ENCODE results near the gene CYP24A1. TPM values are rescaled to one million over a fixed set of nuclear protein-coding genes. Genes with fewer than 3 reads are reported as not detected.

CYP24A1 gene
- total RNA-seq, 1 donor from 2014 or later = not detected

- H3K27ac Mint-ChIP-seq (ENCODE audit: unreplicated experiment) = no peak overlapping the region
- peaks cover 6% of the 10 kb centered on the region for H3K36me3 Mint-ChIP-seq (ENCODE audit: unreplicated experiment)
- no peak overlapping the region for H3K4me3 Mint-ChIP-seq (ENCODE audit: unreplicated experiment)
- DNase-seq = no peak
- H3K27me3 Mint-ChIP-seq (ENCODE audit: unreplicated experiment) = peaks cover 3% of the 10 kb centered on the region
- no peaks in the 10 kb centered on the region for H3K4me1 Mint-ChIP-seq (ENCODE audit: low read depth, unreplicated experiment)
- no peak for TF ChIP-seq CTCF (IDR thresholded peaks at IDR 0.05; ENCODE audit: partially characterized antibody, unreplicated experiment)
- peaks cover 2% of the 10 kb centered on the region for H3K9me3 Mint-ChIP-seq (ENCODE audit: unreplicated experiment)
Observed at GRCh38 chr20:54107181-54107580, 66.6 kb downstream of the CYP24A1 start.

GRCh38 chr20:54106162-54106561 lies 67.6 kb downstream of the CYP24A1 start:
- no peak for DNase-seq
- no peak overlapping the region for H3K4me3 Mint-ChIP-seq (ENCODE audit: unreplicated experiment)
- peaks cover 3% of the 10 kb centered on the region for H3K4me1 Mint-ChIP-seq (ENCODE audit: low read depth, unreplicated experiment)
- H3K27me3 Mint-ChIP-seq (ENCODE audit: unreplicated experiment) = peaks cover 1% of the 10 kb centered on the region
- no peak overlapping the region for H3K27ac Mint-ChIP-seq (ENCODE audit: unreplicated experiment)
- no peaks in the 10 kb centered on the region for H3K36me3 Mint-ChIP-seq (ENCODE audit: unreplicated experiment)
- TF ChIP-seq CTCF (IDR thresholded peaks at IDR 0.05; ENCODE audit: partially characterized antibody, unreplicated experiment) = no peak
- H3K9me3 Mint-ChIP-seq (ENCODE audit: unreplicated experiment) = peaks cover 2% of the 10 kb centered on the region

GRCh38 chr20:54105653-54106052 lies 68.1 kb downstream of the CYP24A1 start:
- Mint-ChIP-seq H3K4me3 (ENCODE audit: unreplicated experiment) (no peak overlapping the region), H3K9me3 (ENCODE audit: unreplicated experiment) (peaks cover 2% of the 10 kb centered on the region), H3K4me1 (ENCODE audit: low read depth, unreplicated experiment) (peaks cover 3% of the 10 kb centered on the region), H3K27me3 (ENCODE audit: unreplicated experiment) (peaks cover 1% of the 10 kb centered on the region), H3K27ac (ENCODE audit: unreplicated experiment) (no peak overlapping the region), H3K36me3 (ENCODE audit: unreplicated experiment) (no peaks in the 10 kb centered on the region)
- DNase-seq = no peak
- TF ChIP-seq CTCF (IDR thresholded peaks at IDR 0.05; ENCODE audit: partially characterized antibody, unreplicated experiment) = no peak

GRCh38 chr20:54104781-54105180 lies 69.0 kb downstream of the CYP24A1 start:
- Mint-ChIP-seq H3K27me3 (ENCODE audit: unreplicated experiment) (peaks cover 1% of the 10 kb centered on the region), H3K4me3 (ENCODE audit: unreplicated experiment) (no peak overlapping the region), H3K9me3 (ENCODE audit: unreplicated experiment) (peaks cover 2% of the 10 kb centered on the region), H3K4me1 (ENCODE audit: low read depth, unreplicated experiment) (peaks cover 3% of the 10 kb centered on the region), H3K27ac (ENCODE audit: unreplicated experiment) (no peak overlapping the region), H3K36me3 (ENCODE audit: unreplicated experiment) (no peaks in the 10 kb centered on the region)
- no peak for TF ChIP-seq CTCF (IDR thresholded peaks at IDR 0.05; ENCODE audit: partially characterized antibody, unreplicated experiment)
- DNase-seq = no peak

GRCh38 chr20:54103762-54104600 lies 69.8 kb downstream of the CYP24A1 start:
- no peaks in the 10 kb centered on the region for H3K36me3 Mint-ChIP-seq (ENCODE audit: unreplicated experiment)
- TF ChIP-seq CTCF (IDR thresholded peaks at IDR 0.05; ENCODE audit: partially characterized antibody, unreplicated experiment) = peak; percentile 29
- H3K9me3 Mint-ChIP-seq (ENCODE audit: unreplicated experiment) = peaks cover 2% of the 10 kb centered on the region
- DNase-seq = no peak
- peaks cover 3% of the 10 kb centered on the region for H3K4me1 Mint-ChIP-seq (ENCODE audit: low read depth, unreplicated experiment)
- peaks cover 1% of the 10 kb centered on the region for H3K27me3 Mint-ChIP-seq (ENCODE audit: unreplicated experiment)
- no peak overlapping the region for H3K27ac Mint-ChIP-seq (ENCODE audit: unreplicated experiment)
- no peak overlapping the region for H3K4me3 Mint-ChIP-seq (ENCODE audit: unreplicated experiment)

Measured in glutamatergic neuron (in vitro differentiated cells).